ENCODE results near the gene GBA2.

GBA2 gene

DNA sequence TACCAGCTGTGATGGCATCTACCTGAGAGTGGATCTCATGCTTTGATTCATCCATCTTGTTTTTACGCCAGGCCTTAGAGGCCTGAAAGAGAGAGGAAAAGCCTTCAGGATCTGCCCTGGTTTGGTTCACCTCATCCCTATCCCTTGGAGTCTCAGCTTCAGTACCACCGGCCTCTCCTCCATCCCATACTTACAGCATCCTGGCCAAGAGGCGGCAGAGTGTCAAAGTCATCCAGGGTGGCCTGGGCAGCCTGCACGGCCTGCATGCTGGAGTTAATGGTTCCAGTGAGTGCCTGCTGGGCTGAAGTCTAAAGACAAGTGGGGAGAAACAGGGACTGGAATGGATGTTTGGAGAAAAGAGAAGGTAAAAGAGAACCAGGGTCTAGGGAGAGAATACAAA is 29.5 kb downstream of the GBA2 start:
- Histone ChIP-seq H3K4me2 (ENCODE audit: insufficient read depth, low read length, poor library complexity, severe bottlenecking) (no peak overlapping the region), H3K79me1 (ENCODE audit: low read depth, low read length) (no peaks in the 10 kb centered on the region), H3K4me1 (ENCODE audit: control insufficient read depth in 2 of 2, insufficient read depth in 1 of 2, low read depth in 1 of 2, low read length in 2 of 2) (no peaks in the 10 kb centered on the region), H2BK12ac (ENCODE audit: low read length) (no peak overlapping the region), H2BK120ac (ENCODE audit: low read depth, low read length) (no peak overlapping the region), H2AFZ (ENCODE audit: low read length) (no peak overlapping the region), H3K18ac (ENCODE audit: low read length) (no peak overlapping the region), H3K23ac (ENCODE audit: low read depth, low read length, poor library complexity) (no peak overlapping the region), H3K4me3 (ENCODE audit: low read length in 2 of 2) (no peak overlapping the region), H2AK5ac (ENCODE audit: low read depth, low read length) (no peak overlapping the region), H3K27ac (replicated peaks; ENCODE audit: low read length) (no peak overlapping the region), H3K27me3 (ENCODE audit: control insufficient read depth in 3 of 3, insufficient read depth in 3 of 3, low read depth in 1 of 3, low read length in 3 of 3) (no peaks in the 10 kb centered on the region), H3K9me3 (replicated peaks in 1 of 2; ENCODE audit: control insufficient read depth in 2 of 2, insufficient read depth in 1 of 2, low read depth in 1 of 2, low read length in 2 of 2) (no peaks in the 10 kb centered on the region), H2BK5ac (ENCODE audit: low read length) (no peak overlapping the region), H3K9ac (ENCODE audit: low read depth, low read length, poor library complexity) (no peak overlapping the region), H3K14ac (ENCODE audit: low read length) (no peak overlapping the region), H4K91ac (ENCODE audit: low read depth, low read length, poor library complexity) (no peak overlapping the region), H2BK15ac (ENCODE audit: low read length) (no peak overlapping the region), H3K4ac (ENCODE audit: low read length) (no peak overlapping the region), H4K8ac (ENCODE audit: low read depth, low read length) (no peak overlapping the region), H3K36me3 (replicated peaks in 1 of 2; ENCODE audit: control insufficient read depth in 2 of 2, insufficient read depth in 2 of 2, low read length in 2 of 2) (peaks cover 82 to 100% of the 10 kb centered on the region in 2 donors)
- no peak for DNase-seq (ENCODE audit: low spot score)
- WGBS, 2 donors (ENCODE audit: extremely low coverage in 2 of 2, insufficient read length in 2 of 2, insufficient replicate concordance in 1 of 2): no CpG with 5 or more reads among the region's 4 CpGs

DNA sequence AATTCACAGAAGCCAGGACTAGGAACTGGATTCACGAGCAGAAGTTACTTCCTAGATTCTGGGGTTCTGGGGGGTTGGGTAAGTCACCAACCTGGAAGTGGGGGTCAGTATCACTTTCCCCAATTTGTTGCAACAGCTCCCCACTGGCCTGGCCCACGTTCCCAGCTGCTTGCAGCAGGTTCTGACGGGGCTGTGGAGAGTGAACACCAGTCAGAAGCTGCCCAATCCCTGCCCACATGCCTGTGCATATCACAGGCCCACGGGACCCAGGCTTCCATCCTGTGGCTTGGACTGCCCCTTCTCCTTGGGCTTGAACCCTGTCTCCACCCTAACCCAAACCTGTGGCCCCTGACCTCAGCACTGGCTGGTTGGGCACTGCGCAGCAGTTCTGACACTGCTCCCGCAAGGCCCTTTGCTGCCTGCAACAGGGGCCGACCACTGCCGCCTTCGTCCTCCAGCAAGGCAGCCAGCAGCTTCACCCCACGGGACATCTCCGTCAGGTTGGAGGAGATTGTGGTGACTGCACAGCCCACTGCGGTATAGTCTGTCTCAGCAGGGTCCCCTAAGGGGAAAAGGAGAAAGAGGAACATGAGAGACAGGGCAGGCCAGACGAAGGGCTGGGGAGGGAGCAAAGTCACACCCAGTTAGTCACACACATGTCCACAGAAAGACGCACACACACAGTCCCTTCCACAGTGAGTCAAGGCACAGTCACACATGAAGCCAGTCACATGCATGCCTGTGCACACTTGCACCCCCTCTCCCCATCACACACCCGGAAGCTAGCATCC is 30.1 kb downstream of the GBA2 start:
- no peaks in the 10 kb centered on the region for H3K27me3 ChIP-seq (ENCODE audit: control insufficient read depth in 3 of 3, insufficient read depth in 3 of 3, low read depth in 1 of 3, low read length in 3 of 3)
- H3K9me3 ChIP-seq (replicated peaks in 1 of 2; ENCODE audit: control insufficient read depth in 2 of 2, insufficient read depth in 1 of 2, low read depth in 1 of 2, low read length in 2 of 2): no peaks in the 10 kb centered on the region
- no peak overlapping the region for H3K23ac ChIP-seq (ENCODE audit: low read depth, low read length, poor library complexity)
- no peak for DNase-seq (ENCODE audit: low spot score)
- H3K14ac ChIP-seq (ENCODE audit: low read length): no peak overlapping the region
- no peak overlapping the region for H3K4me3 ChIP-seq (ENCODE audit: low read length in 2 of 2)
- no CpG with 5 or more reads among the region's 15 CpGs for WGBS, 2 donors (ENCODE audit: extremely low coverage in 2 of 2, insufficient read length in 2 of 2, insufficient replicate concordance in 1 of 2)
- H2BK5ac ChIP-seq (ENCODE audit: low read length): no peak overlapping the region
- H2BK12ac ChIP-seq (ENCODE audit: low read length): no peak overlapping the region
- H3K4me2 ChIP-seq (ENCODE audit: insufficient read depth, low read length, poor library complexity, severe bottlenecking): no peak overlapping the region
- no peak overlapping the region for H3K4ac ChIP-seq (ENCODE audit: low read length)
- H2AK5ac ChIP-seq (ENCODE audit: low read depth, low read length): no peak overlapping the region
- H2AFZ ChIP-seq (ENCODE audit: low read length): no peak overlapping the region
- H3K27ac ChIP-seq (replicated peaks; ENCODE audit: low read length): no peak overlapping the region
- no peak overlapping the region for H3K18ac ChIP-seq (ENCODE audit: low read length)
- no peak overlapping the region for H4K91ac ChIP-seq (ENCODE audit: low read depth, low read length, poor library complexity)
- no peak overlapping the region for H4K8ac ChIP-seq (ENCODE audit: low read depth, low read length)
- H3K36me3 ChIP-seq (replicated peaks in 1 of 2; ENCODE audit: control insufficient read depth in 2 of 2, insufficient read depth in 2 of 2, low read length in 2 of 2): peaks cover 82 to 100% of the 10 kb centered on the region in 2 donors
- no peak overlapping the region for H3K9ac ChIP-seq (ENCODE audit: low read depth, low read length, poor library complexity)
- no peaks in the 10 kb centered on the region for H3K4me1 ChIP-seq (ENCODE audit: control insufficient read depth in 2 of 2, insufficient read depth in 1 of 2, low read depth in 1 of 2, low read length in 2 of 2)
- H3K79me1 ChIP-seq (ENCODE audit: low read depth, low read length): peaks cover 2% of the 10 kb centered on the region
- H2BK15ac ChIP-seq (ENCODE audit: low read length): no peak overlapping the region
- H2BK120ac ChIP-seq (ENCODE audit: low read depth, low read length): no peak overlapping the region

DNA sequence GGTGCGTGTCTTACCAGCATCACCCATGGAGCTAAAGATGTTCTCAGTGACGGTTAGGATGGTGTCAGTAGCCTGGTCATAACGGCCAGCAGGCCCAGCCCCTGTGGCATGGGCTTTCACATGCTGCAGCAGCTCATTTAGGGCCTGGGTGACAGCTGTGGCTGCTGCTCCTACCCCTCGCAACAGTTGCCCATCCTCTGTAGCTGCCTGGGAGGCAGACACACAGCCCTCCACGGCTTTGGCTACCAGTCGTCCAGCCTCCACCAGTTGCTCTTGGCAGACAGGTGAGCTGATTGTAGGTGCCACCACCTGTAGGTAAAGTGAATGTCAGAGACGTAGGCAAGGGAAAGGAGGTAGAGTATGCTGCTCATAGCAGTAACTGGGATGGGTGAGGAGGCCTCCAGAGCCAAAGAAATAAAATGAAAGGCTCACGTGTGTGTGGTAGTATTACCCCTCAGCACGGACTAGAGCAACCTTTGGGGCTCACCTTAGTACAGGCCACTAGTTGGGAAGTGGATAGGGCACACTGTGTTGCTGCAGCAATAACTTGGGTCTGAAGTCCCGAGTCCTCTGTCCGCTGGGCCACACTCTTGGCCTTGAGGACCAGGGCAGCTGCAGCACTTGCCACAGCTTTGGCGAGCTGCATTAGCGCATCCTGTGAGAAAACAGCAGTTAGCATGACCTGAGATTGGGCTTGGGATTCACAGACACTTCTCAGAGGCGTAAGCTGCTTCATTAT is 31.7 kb downstream of the GBA2 start:
- H3K23ac ChIP-seq (ENCODE audit: low read depth, low read length, poor library complexity): peak overlapping the region; percentile 49
- no peak overlapping the region for H2AFZ ChIP-seq (ENCODE audit: low read length)
- H3K14ac ChIP-seq (ENCODE audit: low read length): no peak overlapping the region
- no peak overlapping the region for H4K8ac ChIP-seq (ENCODE audit: low read depth, low read length)
- no peak overlapping the region for H3K9ac ChIP-seq (ENCODE audit: low read depth, low read length, poor library complexity)
- H2BK15ac ChIP-seq (ENCODE audit: low read length): no peak overlapping the region
- no peak for DNase-seq (ENCODE audit: low spot score)
- no peak overlapping the region for H2AK5ac ChIP-seq (ENCODE audit: low read depth, low read length)
- no peak overlapping the region for H2BK120ac ChIP-seq (ENCODE audit: low read depth, low read length)
- no peak overlapping the region for H3K18ac ChIP-seq (ENCODE audit: low read length)
- WGBS, 2 donors (ENCODE audit: extremely low coverage in 2 of 2, insufficient read length in 2 of 2, insufficient replicate concordance in 1 of 2): no CpG with 5 or more reads among the region's 14 CpGs
- no peak overlapping the region for H3K27ac ChIP-seq (replicated peaks; ENCODE audit: low read length)
- H2BK12ac ChIP-seq (ENCODE audit: low read length): no peak overlapping the region
- H3K9me3 ChIP-seq (replicated peaks in 1 of 2; ENCODE audit: control insufficient read depth in 2 of 2, insufficient read depth in 1 of 2, low read depth in 1 of 2, low read length in 2 of 2): no peaks in the 10 kb centered on the region
- H3K4me2 ChIP-seq (ENCODE audit: insufficient read depth, low read length, poor library complexity, severe bottlenecking): no peak overlapping the region
- peak overlapping the region in 1 of 2 donors; percentile 11 for H3K4me3 ChIP-seq (ENCODE audit: low read length in 2 of 2)
- no peak overlapping the region for H2BK5ac ChIP-seq (ENCODE audit: low read length)
- no peaks in the 10 kb centered on the region for H3K27me3 ChIP-seq (ENCODE audit: control insufficient read depth in 3 of 3, insufficient read depth in 3 of 3, low read depth in 1 of 3, low read length in 3 of 3)
- no peak overlapping the region for H3K4ac ChIP-seq (ENCODE audit: low read length)
- no peaks in the 10 kb centered on the region for H3K4me1 ChIP-seq (ENCODE audit: control insufficient read depth in 2 of 2, insufficient read depth in 1 of 2, low read depth in 1 of 2, low read length in 2 of 2)
- no peak overlapping the region for H4K91ac ChIP-seq (ENCODE audit: low read depth, low read length, poor library complexity)
- H3K79me1 ChIP-seq (ENCODE audit: low read depth, low read length): peaks cover 2% of the 10 kb centered on the region
- H3K36me3 ChIP-seq (replicated peaks in 1 of 2; ENCODE audit: control insufficient read depth in 2 of 2, insufficient read depth in 2 of 2, low read length in 2 of 2): peaks cover 81 to 98% of the 10 kb centered on the region in 2 donors

DNA sequence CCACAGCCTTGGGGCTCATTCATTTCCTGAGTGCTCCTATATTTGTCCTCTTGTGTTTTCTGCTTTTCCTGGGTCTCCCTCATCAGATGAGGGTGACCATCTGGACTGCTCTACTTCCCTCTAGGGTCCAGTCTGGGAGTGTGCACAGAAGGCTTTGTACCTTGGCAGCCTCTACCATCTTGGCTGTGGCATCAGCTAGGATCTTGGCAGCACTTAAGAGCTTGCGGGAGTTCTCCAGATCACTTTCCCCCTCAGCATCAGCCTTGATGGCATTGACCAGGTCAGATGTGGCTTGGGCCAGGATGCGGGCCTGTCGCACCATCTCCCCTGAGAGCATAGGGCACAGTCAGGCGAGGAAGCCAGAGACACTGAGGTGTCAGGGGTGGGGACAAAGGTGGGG is 32.8 kb downstream of the GBA2 start:
- no CpG with 5 or more reads among the region's 4 CpGs for WGBS, 2 donors (ENCODE audit: extremely low coverage in 2 of 2, insufficient read length in 2 of 2, insufficient replicate concordance in 1 of 2)

More for the DNA sequence above, 32.8 kb downstream of the GBA2 start:
- Histone ChIP-seq H3K14ac (ENCODE audit: low read length) (no peak overlapping the region), H2BK5ac (ENCODE audit: low read length) (no peak overlapping the region), H4K8ac (ENCODE audit: low read depth, low read length) (no peak overlapping the region), H3K9me3 (replicated peaks in 1 of 2; ENCODE audit: control insufficient read depth in 2 of 2, insufficient read depth in 1 of 2, low read depth in 1 of 2, low read length in 2 of 2) (no peaks in the 10 kb centered on the region), H2AFZ (ENCODE audit: low read length) (no peak overlapping the region), H2BK12ac (ENCODE audit: low read length) (no peak overlapping the region), H3K9ac (ENCODE audit: low read depth, low read length, poor library complexity) (no peak overlapping the region), H3K27ac (replicated peaks; ENCODE audit: low read length) (no peak overlapping the region), H3K4me3 (ENCODE audit: low read length in 2 of 2) (no peak overlapping the region), H3K36me3 (replicated peaks in 1 of 2; ENCODE audit: control insufficient read depth in 2 of 2, insufficient read depth in 2 of 2, low read length in 2 of 2) (peaks cover 78 to 98% of the 10 kb centered on the region in 2 donors), H3K18ac (ENCODE audit: low read length) (no peak overlapping the region), H3K27me3 (ENCODE audit: control insufficient read depth in 3 of 3, insufficient read depth in 3 of 3, low read depth in 1 of 3, low read length in 3 of 3) (no peaks in the 10 kb centered on the region), H2BK120ac (ENCODE audit: low read depth, low read length) (no peak overlapping the region), H4K91ac (ENCODE audit: low read depth, low read length, poor library complexity) (no peak overlapping the region), H3K4me1 (ENCODE audit: control insufficient read depth in 2 of 2, insufficient read depth in 1 of 2, low read depth in 1 of 2, low read length in 2 of 2) (no peaks in the 10 kb centered on the region), H3K23ac (ENCODE audit: low read depth, low read length, poor library complexity) (no peak overlapping the region), H2BK15ac (ENCODE audit: low read length) (no peak overlapping the region), H3K4me2 (ENCODE audit: insufficient read depth, low read length, poor library complexity, severe bottlenecking) (no peak overlapping the region), H3K4ac (ENCODE audit: low read length) (no peak overlapping the region), H3K79me1 (ENCODE audit: low read depth, low read length) (peaks cover 2% of the 10 kb centered on the region), H2AK5ac (ENCODE audit: low read depth, low read length) (no peak overlapping the region)
- DNase-seq (ENCODE audit: low spot score): no peak

Data from neuronal stem cell (in vitro differentiated cells).